GM12878 (cell line): Measurements from ENCODE around the gene UPP2. TPM values are rescaled to one million over a fixed set of nuclear protein-coding genes. Genes with fewer than 3 reads are reported as not detected.

Experiments
- ATAC-seq: fragments of 200-7000 bp; cut with Tn5 transposase; 3 replicates; pipeline ENCODE4 v1.9.1; 2020; ENCODE audit warnings: mild to moderate bottlenecking, moderate library complexity
- BruUV-seq: library from RNA; stranded (reverse); fragments of 400-500 nt; replicated peaks from 2 replicates; lab custom pipeline; 2021; lab: Mats Ljungman, UMichigan
- CTCF ChIA-PET: fragments of 300-600 bp; sonication (Branson Sonifier 250); formaldehyde crosslinking; extraction: SDS; loops from one replicate; lab custom pipeline; 2021; ENCODE audit warnings: inconsistent platforms; lab: Yijun Ruan, JAX
- POLR2A ChIA-PET: fragments of 350-600 bp; formaldehyde crosslinking; extraction: SDS; loops from one replicate; lab custom pipeline; 2021; ENCODE audit warnings: inconsistent platforms; lab: Charles Lee
- RAD21 ChIA-PET: fragments of 300-600 bp; sonication (Branson Sonifier 250); formaldehyde crosslinking; loops from one replicate; lab custom pipeline; 2023; ENCODE audit warnings: antibody characterized with exemption; ENCODE audit not compliant: unreplicated experiment; lab: Charles Lee
- SMC1A ChIA-PET: fragments of 300-600 bp; sonication (Branson Sonifier 250); formaldehyde crosslinking; loops from one replicate; lab custom pipeline; 2023; ENCODE audit not compliant: unreplicated experiment, uncharacterized antibody; lab: Charles Lee
- DNase-seq: peaks from one replicate; pipeline ENCODE4 v3.0.0-alpha.2; 2011; ENCODE audit warnings: low read depth, low spot score
- FAIRE-seq: peaks from 3 replicates; lab custom pipeline; 2011; peaks lifted over from hg19 to GRCh38; lab: Jason Lieb, UNC
- H2AFZ ChIP-seq: 2 replicates; pipeline ENCODE4 v1.6.0; 2011; ENCODE audit warnings: low read depth, low read length, control low read depth; ENCODE audit not compliant: control insufficient read depth
- H3K27ac ChIP-seq: 2 replicates; pipeline ENCODE4 v1.5.1; 2011; ENCODE audit warnings: control low read depth; ENCODE audit not compliant: control insufficient read depth, insufficient read depth
- H3K27me3 ChIP-seq, 2 experiments: replicated peaks in 1 of 2; 2 replicates each; pipeline versions ENCODE4 v1.6.0 to v1.6.1; 2011; ENCODE audit warnings: low read length in 1 of 2; ENCODE audit not compliant: control insufficient read depth in 2 of 2, insufficient read depth in 2 of 2
- H3K36me3 ChIP-seq, 2 experiments: 2 replicates each; pipeline ENCODE4 v1.5.1; 2011; ENCODE audit warnings: low read length in 1 of 2; ENCODE audit not compliant: control insufficient read depth in 2 of 2, insufficient read depth in 2 of 2
- H3K4me1 ChIP-seq: 2 replicates; pipeline ENCODE4 v1.6.1; 2011; ENCODE audit warnings: mild to moderate bottlenecking, low read length, moderate library complexity, mixed read lengths; ENCODE audit not compliant: control insufficient read depth, insufficient read depth
- H3K4me2 ChIP-seq: 2 replicates; pipeline ENCODE4 v1.6.0; 2011; ENCODE audit warnings: control low read depth; ENCODE audit not compliant: control insufficient read depth, insufficient read depth
- H3K4me3 ChIP-seq: fragments of 200-600 bp; sonication (generic); 2 replicates; pipeline ENCODE4 v1.5.1; 2016
- H3K79me2 ChIP-seq: 2 replicates; pipeline ENCODE4 v1.6.0; 2011; ENCODE audit warnings: low read length; ENCODE audit not compliant: control insufficient read depth, insufficient read depth
- H3K9ac ChIP-seq: 2 replicates; pipeline ENCODE4 v1.8.0; 2011; ENCODE audit warnings: low read length, control low read depth, mixed read lengths; ENCODE audit not compliant: control insufficient read depth, insufficient read depth
- H3K9me3 ChIP-seq: replicated peaks from 3 replicates; pipeline ENCODE4 v1.5.1; 2011; ENCODE audit warnings: mild to moderate bottlenecking, low read length; ENCODE audit not compliant: control insufficient read depth, insufficient read depth
- H4K20me1 ChIP-seq: 2 replicates; pipeline ENCODE4 v1.6.0; 2011; ENCODE audit not compliant: control insufficient read depth, insufficient read depth
- CREM ChIP-seq: IDR thresholded peaks from 2 replicates; pipeline ENCODE4 v1.6.1; 2014; ENCODE audit warnings: antibody characterized with exemption, low read depth
- POLR2A ChIP-seq: IDR thresholded peaks from 2 replicates; pipeline ENCODE4 v1.6.1; 2011; ENCODE audit warnings: low read depth, mild to moderate bottlenecking, low read length
- RAD21 ChIP-seq: IDR thresholded peaks from 2 replicates; pipeline ENCODE4 v1.6.1; 2011; ENCODE audit warnings: mild to moderate bottlenecking, low read depth, low read length, moderate library complexity; ENCODE audit not compliant: insufficient read depth
- SMC3 ChIP-seq: IDR thresholded peaks from 2 replicates; pipeline ENCODE4 v1.6.1; 2011; ENCODE audit warnings: low read length, improper control_type of control experiment, borderline replicate concordance
- SP1 ChIP-seq: IDR thresholded peaks from one replicate; pipeline ENCODE4 v1.6.1; 2011; ENCODE audit warnings: low read depth, low read length
- YBX1 ChIP-seq: fragments of 450-650 bp; IDR thresholded peaks from 2 replicates; pipeline ENCODE4 v1.6.1; 2016; ENCODE audit warnings: antibody characterized with exemption
- WGBS: methylation state at CpG from one replicate; pipeline ENCODE4 v1.1.6; 2016; ENCODE audit warnings: low lambda C conversion rate; ENCODE audit not compliant: insufficient replicate concordance, insufficient coverage; ENCODE audit errors: missing lambda C conversion rate; 5-methylcytosine and 5-hydroxymethylcytosine counted together
- in situ Hi-C: fragments of 300-500 bp; cut with MboI; formaldehyde crosslinking; loops from 9 replicates; pipeline ENCODE4 v1.14.3; 2018; ENCODE audit warnings: mixed read lengths
- intact Hi-C: fragments of 100-400 bp; cut with micrococcal nuclease; formaldehyde crosslinking; loops from one replicate; pipeline ENCODE4 v1.14.2; 2022; ENCODE audit not compliant: unreplicated experiment
- polyA plus RNA-seq, 11 experiments: library from polyadenylated mRNA; depleted of rRNA in 4 of 11; unstranded in 6 of 11; stranded (reverse) in 5 of 11; fragments of >200 nt; fragmentation: Nextera tagmentation in 4 of 11; fragmentation: Illumina TruSeq in 1 of 11; extraction: Ambion mirVana in 4 of 11; extraction: Trizol in 1 of 11; gene quantifications; 1 replicate in 1 of 11; 2 replicates in 10 of 11; pipeline versions ENCODE4 v1.2.1 to v1.2.3, GENCODE V29; 2011 to 2016; ENCODE audit warnings: inconsistent platforms in 2 of 11, missing spikeins in 2 of 11, low read depth in 1 of 11
- total RNA-seq, 4 experiments: library from RNA; depleted of rRNA in 3 of 4; stranded (reverse); fragments of >200 nt in 3 of 4; fragmentation: Illumina TruSeq in 1 of 4; extraction: Trizol in 1 of 4; gene quantifications; 2 replicates each; pipeline versions ENCODE4 v1.2.1 to v1.2.3, GENCODE V29; 2013 to 2021
- TF ChIP-seq, protein P1 (sequence below): fragments of 450-650 bp; formaldehyde crosslinking; IDR thresholded peaks from 2 replicates; pipeline ENCODE4 v1.5.0; 2022; ENCODE audit warnings: mild to moderate bottlenecking, missing genetic modification characterization

Gene UPP2
- total and polyA plus RNA-seq, 10 of the 15 experiments (the other 5 are each of a cell fraction or from before 2014, with no cell fraction given), result not detected

DNA sequence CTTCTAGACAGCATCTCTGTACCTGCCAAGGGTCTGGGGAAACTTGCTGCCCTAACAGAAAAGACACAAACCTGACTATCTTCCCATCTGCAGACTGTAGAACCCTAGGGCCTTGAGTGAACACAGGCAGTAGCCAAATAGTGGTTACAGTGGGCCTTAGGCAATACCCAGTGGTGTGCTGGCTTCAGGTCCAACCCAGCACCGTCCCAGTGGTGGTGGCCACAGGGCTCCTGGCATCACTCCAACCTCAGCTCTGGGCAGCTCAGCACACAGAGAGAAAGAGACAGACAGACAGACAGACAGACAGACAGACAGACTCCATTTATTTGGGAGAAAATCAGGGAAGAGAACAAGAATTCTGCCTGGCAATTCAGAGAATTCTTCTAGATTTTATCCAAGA, 29.3 kb upstream of the UPP2 start:
- Histone ChIP-seq H2AFZ (no peak overlapping the region), H3K4me2 (no peak overlapping the region), H3K4me1 (no peaks in the 10 kb centered on the region), H3K4me3 (no peak overlapping the region), H3K9me3 (no peaks in the 10 kb centered on the region), H3K9ac (no peak overlapping the region), H3K79me2 (no peaks in the 10 kb centered on the region), H3K36me3 (no peaks in the 10 kb centered on the region), H3K27me3 (no peaks in the 10 kb centered on the region), H3K27ac (no peak overlapping the region), H4K20me1 (no peaks in the 10 kb centered on the region)
- no TSS peak for BruUV-seq
- intact Hi-C loops (no loop called here), in situ Hi-C loops (no loop called here)
- ChIA-PET POLR2A (interaction anchor here (0.6 kb wide), 1 partner anchor 955 kb away, joined by 3 read pairs; no protein-coding TSS in a partner anchor), RAD21 (no interaction called here), CTCF (interaction anchor here (1.9 kb wide), 1 partner anchor 48 kb away, joined by 5 read pairs; no protein-coding TSS in a partner anchor), SMC1A (no interaction called here)
- TF ChIP-seq CREM (no peak), RAD21 (no peak)
- TF ChIP-seq, protein P1, sequence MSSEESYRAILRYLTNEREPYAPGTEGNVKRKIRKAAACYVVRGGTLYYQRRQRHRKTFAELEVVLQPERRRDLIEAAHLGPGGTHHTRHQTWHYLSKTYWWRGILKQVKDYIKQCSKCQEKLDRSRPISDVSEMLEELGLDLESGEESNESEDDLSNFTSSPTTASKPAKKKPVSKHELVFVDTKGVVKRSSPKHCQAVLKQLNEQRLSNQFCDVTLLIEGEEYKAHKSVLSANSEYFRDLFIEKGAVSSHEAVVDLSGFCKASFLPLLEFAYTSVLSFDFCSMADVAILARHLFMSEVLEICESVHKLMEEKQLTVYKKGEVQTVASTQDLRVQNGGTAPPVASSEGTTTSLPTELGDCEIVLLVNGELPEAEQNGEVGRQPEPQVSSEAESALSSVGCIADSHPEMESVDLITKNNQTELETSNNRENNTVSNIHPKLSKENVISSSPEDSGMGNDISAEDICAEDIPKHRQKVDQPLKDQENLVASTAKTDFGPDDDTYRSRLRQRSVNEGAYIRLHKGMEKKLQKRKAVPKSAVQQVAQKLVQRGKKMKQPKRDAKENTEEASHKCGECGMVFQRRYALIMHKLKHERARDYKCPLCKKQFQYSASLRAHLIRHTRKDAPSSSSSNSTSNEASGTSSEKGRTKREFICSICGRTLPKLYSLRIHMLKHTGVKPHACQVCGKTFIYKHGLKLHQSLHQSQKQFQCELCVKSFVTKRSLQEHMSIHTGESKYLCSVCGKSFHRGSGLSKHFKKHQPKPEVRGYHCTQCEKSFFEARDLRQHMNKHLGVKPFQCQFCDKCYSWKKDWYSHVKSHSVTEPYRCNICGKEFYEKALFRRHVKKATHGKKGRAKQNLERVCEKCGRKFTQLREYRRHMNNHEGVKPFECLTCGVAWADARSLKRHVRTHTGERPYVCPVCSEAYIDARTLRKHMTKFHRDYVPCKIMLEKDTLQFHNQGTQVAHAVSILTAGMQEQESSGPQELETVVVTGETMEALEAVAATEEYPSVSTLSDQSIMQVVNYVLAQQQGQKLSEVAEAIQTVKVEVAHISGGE, result no peak
- FAIRE-seq (no peak), DNase-seq (no peak), ATAC-seq (no peak)
- 0% methylated on average over 1 of the region's 1 CpG for WGBS

DNA sequence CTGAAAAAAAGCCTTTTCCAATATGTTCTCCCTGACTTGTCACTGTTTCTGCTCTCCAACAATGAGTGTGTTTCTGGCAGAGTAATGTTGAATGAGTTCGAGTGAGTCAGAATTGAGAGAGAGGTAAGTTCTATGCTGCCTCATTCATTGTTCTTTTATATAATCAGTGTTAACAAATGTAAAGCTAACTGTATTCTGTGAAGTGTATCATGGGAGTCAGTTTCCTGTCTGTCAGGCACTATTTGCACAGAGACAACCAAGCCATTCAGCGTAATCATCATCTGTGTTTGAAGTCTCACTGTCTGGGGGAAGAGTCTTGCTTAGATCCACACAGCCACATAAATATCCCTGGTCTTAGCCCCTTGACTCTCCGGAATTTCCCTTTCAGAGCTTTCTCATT, 22.0 kb upstream of the UPP2 start:
- RAD21 ChIA-PET, result no interaction called here

More for the DNA sequence above, 22.0 kb upstream of the UPP2 start:
- DNase-seq, result no peak
- H3K9ac ChIP-seq, result no peak overlapping the region
- in situ Hi-C loops (no loop called here), intact Hi-C loops (no loop called here)
- H2AFZ ChIP-seq, result no peak overlapping the region
- FAIRE-seq, result no peak
- POLR2A ChIA-PET, result no interaction called here
- H3K4me3 ChIP-seq, result no peak overlapping the region
- H3K27me3 ChIP-seq, result no peaks in the 10 kb centered on the region
- no peaks in the 10 kb centered on the region for H3K36me3 ChIP-seq
- no peaks in the 10 kb centered on the region for H4K20me1 ChIP-seq
- TF ChIP-seq SP1 (no peak), SMC3 (no peak), YBX1 (no peak), POLR2A (no peak)
- no peaks in the 10 kb centered on the region for H3K9me3 ChIP-seq
- H3K4me1 ChIP-seq, result no peaks in the 10 kb centered on the region
- ATAC-seq, result no peak
- H3K4me2 ChIP-seq, result no peak overlapping the region
- no peak overlapping the region for H3K27ac ChIP-seq
- SMC1A ChIA-PET, result no interaction called here
- 29% methylated on average over 3 of the region's 3 CpGs for WGBS
- no peaks in the 10 kb centered on the region for H3K79me2 ChIP-seq
- CTCF ChIA-PET, result no interaction called here
- BruUV-seq, result no TSS peak
